Activated T-helper 17 cell treated with anti-CD3 and anti-CD28 coated beads, Interleukin-2, amount 50 U/mL, for 72 hours (primary cell): ENCODE measurements around the gene NANP. TPM values are rescaled to one million over a fixed set of nuclear protein-coding genes. Genes with fewer than 3 reads are reported as not detected.

Experiments
- ATAC-seq: fragments of 150-1000 bp; cut with Tn5 transposase; replicated peaks from 2 replicates; pipeline ENCODE4 v1.10.0; 2021; ENCODE audit warnings: mild to moderate bottlenecking, moderate library complexity
- H3K27ac Mint-ChIP-seq: one replicate; pipeline ENCODE4 v1.8.0; 2022; ENCODE audit warnings: mixed read lengths
- H3K27me3 Mint-ChIP-seq: one replicate; pipeline ENCODE4 v1.8.0; 2022; ENCODE audit warnings: mixed read lengths
- H3K36me3 Mint-ChIP-seq: one replicate; pipeline ENCODE4 v1.8.0; 2022; ENCODE audit warnings: low read depth, mild to moderate bottlenecking, mixed read lengths
- H3K4me1 Mint-ChIP-seq: one replicate; pipeline ENCODE4 v1.8.0; 2022; ENCODE audit warnings: mixed read lengths
- H3K4me3 Mint-ChIP-seq: one replicate; pipeline ENCODE4 v1.8.0; 2022; ENCODE audit warnings: mild to moderate bottlenecking, mixed read lengths
- H3K9me3 Mint-ChIP-seq: one replicate; pipeline ENCODE4 v1.8.0; 2022; ENCODE audit warnings: mixed read lengths
- total RNA-seq, 2 donors: library from RNA; stranded (reverse); gene quantifications; one replicate each; pipeline ENCODE4 v1.2.3, GENCODE V29; 2022

The NANP gene
- total RNA-seq, 2 donors from 2014 or later: 7.1 to 9.4 TPM

- Mint-ChIP-seq H3K4me1 (peaks cover 14% of the 10 kb centered on the region), H3K9me3 (no peaks in the 10 kb centered on the region), H3K36me3 (no peaks in the 10 kb centered on the region), H3K27ac (no peak overlapping the region), H3K4me3 (no peak overlapping the region), H3K27me3 (no peaks in the 10 kb centered on the region)
- ATAC-seq: peak; percentile 44
Observed at GRCh38 chr20:25567286-25567685, 56.5 kb downstream of the NANP start.

- H3K9me3 Mint-ChIP-seq: no peaks in the 10 kb centered on the region
- no peak overlapping the region for H3K27ac Mint-ChIP-seq
- no peaks in the 10 kb centered on the region for H3K36me3 Mint-ChIP-seq
- no peak for ATAC-seq
- H3K27me3 Mint-ChIP-seq: no peaks in the 10 kb centered on the region
- H3K4me3 Mint-ChIP-seq: no peak overlapping the region
- peaks cover 14% of the 10 kb centered on the region for H3K4me1 Mint-ChIP-seq
Observed at GRCh38 chr20:25566821-25567220, 57.0 kb downstream of the NANP start.

GRCh38 chr20:25565578-25566157 is 58.1 kb downstream of the NANP start:
- no peaks in the 10 kb centered on the region for H3K9me3 Mint-ChIP-seq
- no peak overlapping the region for H3K4me3 Mint-ChIP-seq
- peak overlapping the region; percentile 28 for H3K27ac Mint-ChIP-seq
- no peaks in the 10 kb centered on the region for H3K27me3 Mint-ChIP-seq
- peaks cover 14% of the 10 kb centered on the region for H3K4me1 Mint-ChIP-seq
- H3K36me3 Mint-ChIP-seq: no peaks in the 10 kb centered on the region
- ATAC-seq: no peak

- Mint-ChIP-seq H3K9me3 (no peaks in the 10 kb centered on the region), H3K27ac (no peak overlapping the region), H3K27me3 (no peaks in the 10 kb centered on the region), H3K4me3 (no peak overlapping the region), H3K36me3 (no peaks in the 10 kb centered on the region), H3K4me1 (peaks cover 14% of the 10 kb centered on the region)
- no peak for ATAC-seq
Observed at GRCh38 chr20:25563876-25564275, 59.9 kb downstream of the NANP start.

- H3K36me3 Mint-ChIP-seq: no peaks in the 10 kb centered on the region
- no peak overlapping the region for H3K4me3 Mint-ChIP-seq
- H3K4me1 Mint-ChIP-seq: peaks cover 14% of the 10 kb centered on the region
- no peak for ATAC-seq
- no peaks in the 10 kb centered on the region for H3K27me3 Mint-ChIP-seq
- H3K9me3 Mint-ChIP-seq: no peaks in the 10 kb centered on the region
- no peak overlapping the region for H3K27ac Mint-ChIP-seq
Observed at GRCh38 chr20:25563362-25563761, 60.5 kb downstream of the NANP start.

Other genes starting within 250 kb of the NANP start
- 10 to 100 TPM; 11.2 to 23.0 TPM for gene ABHD12, start 233.2 kb downstream of the NANP start, total RNA-seq
- gene GINS1, start 216.3 kb downstream of the NANP start, total RNA-seq: 10 to 100 TPM; 20.9 to 31.1 TPM
- 1 to 10 TPM; 1.7 to 4.6 TPM for gene NINL, start 38.5 kb downstream of the NANP start, total RNA-seq
- 10 to 100 TPM; 15.0 to 19.3 TPM for gene ZNF337, start 72.8 kb upstream of the NANP start, total RNA-seq